Activated CD4-positive, alpha-beta T cell treated with anti-CD3 and anti-CD28 coated beads, Interleukin-2, amount 50 U/mL, for 24 hours (primary cell): ENCODE measurements around the gene CMTM7.
A peak's percentile ranks its signal among the peaks of the same experiment; 100 is the strongest.

ENCODE experiments used
- DNase-seq, 2 donors: peaks; one replicate each; pipeline ENCODE4 v3.0.0-alpha.2; 2020; ENCODE audit warnings: low read depth in 1 of 2, low spot score in 1 of 2

Gene CMTM7

GRCh38 chr3:32413845-32414521 is 22.3 kb downstream of the CMTM7 start:
- DNase-seq: no peak

DNA sequence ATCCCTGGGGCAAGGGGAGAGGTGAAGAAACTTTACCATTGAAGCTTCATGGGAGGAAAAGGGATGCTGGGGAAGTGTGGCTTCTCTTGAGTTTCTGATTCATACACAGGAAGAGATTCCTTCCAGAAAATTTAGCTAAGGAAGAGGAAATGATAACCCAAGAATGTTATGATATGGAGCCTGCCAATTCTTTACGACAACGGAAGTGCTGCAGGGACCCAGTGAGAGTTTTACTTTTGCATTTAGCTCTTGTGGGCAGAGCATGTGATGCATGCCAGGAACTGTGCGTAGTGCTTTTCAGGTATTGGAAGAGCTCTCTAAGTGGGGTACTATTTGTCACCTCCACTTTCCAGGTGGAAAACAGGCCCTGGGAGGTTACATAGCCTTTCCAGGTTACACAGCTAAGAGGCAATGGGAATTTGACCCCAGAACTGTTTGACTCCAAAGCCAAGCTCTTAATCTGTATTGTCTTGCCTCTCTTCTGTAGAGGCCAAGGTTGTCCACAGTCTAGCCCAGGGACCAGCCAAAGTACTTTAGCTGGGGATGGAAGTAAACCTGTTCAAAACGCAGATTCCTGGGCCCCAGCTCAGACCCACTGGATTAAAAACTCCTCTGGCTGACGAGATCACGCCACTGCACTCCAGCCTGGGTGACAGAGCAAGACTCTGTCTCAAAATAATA is 23.0 kb downstream of the CMTM7 start:
- no peak for DNase-seq

- no peak for DNase-seq
These were observed 28.1 kb downstream of the CMTM7 start for GRCh38 chr3:32419742-32420125.

DNA sequence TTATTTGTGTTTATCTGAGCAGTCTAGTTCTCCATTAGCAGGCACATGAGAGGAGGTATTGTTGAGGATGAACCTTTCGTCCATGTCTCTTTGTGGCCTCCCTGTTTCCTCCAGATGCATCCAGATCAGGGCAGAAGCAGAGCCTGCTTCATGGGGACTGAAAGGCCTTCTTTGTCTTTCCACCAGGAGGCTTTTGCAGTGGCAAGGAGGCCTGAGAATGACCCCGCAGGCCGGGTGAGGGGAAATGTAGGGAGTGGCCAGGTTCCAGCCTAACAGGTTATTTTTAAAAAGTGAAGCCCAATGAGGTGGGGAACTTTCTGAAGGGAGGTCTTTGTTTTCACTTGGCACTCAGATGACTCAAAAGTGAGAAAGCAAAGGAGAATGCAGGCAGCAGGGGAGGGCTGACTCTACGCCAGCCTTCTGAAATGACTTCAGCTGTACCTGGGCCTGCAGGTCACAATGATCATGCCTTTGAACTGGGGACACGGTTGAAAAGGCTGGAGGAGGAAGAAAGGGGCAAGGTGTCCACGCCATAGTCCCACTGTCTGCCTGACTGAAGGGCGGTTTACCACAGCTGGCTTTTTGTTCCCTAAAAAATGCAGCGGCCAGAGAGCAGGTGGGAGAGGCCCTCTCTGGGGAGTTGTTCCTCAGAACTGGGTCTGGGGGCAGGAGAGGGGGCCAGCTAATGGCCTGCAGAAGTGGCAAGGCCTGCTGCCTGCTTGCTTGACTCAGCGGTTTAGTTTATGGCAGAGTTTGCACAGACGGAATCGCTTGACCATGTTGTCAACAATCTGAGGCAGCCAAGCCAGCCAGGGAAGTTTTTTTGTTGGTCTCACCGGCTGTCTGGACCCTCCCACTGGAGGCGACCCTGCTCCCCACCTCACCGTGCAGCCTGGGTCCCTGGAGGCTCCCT is 28.7 kb downstream of the CMTM7 start:
- DNase-seq: no peak

DNA sequence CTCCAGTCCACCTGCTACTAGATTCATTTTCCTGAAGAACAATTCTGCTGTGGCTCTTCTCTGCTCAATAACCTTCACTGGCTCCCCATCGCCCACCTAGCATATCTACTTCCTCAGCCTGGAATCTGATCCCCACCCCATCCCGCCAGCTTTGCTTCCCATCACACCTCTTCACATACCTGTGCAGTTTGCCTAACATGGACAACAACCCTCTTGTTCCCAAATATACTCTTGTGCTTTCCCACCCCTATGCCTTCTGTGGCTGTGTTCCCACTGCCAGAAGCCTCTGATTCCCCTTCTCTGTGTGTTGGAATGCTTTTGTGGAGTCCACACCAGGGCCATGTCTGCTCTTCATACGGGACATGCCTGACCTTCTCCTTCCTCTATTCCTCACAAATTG is 29.5 kb downstream of the CMTM7 start:
- DNase-seq: no peak

- no peak for DNase-seq
These were observed 30.6 kb downstream of the CMTM7 start for GRCh38 chr3:32421991-32422859.

DNA sequence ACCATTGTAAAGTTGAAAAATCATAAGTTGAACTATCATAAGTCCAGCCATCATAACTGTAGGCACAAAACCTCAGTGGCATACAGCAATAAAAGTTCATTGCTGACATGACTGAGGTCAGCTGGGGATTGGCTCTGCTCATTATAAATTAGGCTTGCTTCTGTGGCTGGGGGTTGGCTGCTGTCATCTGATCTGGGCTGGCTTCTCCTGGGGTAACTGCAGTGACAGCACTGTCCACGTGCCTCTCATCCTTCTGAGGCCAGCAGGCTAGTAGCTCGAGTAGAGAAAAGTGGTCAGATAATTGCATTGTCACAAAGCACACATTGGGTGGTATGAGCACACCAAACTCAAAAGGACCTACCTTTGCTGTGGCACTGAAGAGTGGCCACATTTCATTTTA is 31.3 kb downstream of the CMTM7 start:
- DNase-seq: no peak

DNA sequence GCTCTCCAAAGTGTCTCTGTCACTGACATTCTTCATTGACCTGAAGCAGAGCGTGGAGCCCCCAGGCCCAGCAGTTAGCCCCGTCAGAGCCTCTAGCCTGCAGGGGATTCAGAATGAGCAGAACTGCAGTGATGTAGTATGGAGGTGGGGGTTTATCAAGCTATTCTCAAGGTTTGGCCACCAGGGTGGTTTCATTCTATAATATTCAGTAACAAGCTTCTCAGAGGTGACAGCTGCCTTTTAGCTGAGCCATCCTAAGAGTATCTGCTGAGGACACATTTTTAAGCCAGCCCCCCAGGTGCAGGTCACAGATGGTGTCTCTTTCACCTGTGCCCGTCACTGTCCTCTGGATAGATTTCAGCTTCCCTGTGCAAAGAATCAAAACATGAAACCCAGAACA is 31.9 kb downstream of the CMTM7 start:
- no peak for DNase-seq

- DNase-seq: no peak
These were observed 32.4 kb downstream of the CMTM7 start for GRCh38 chr3:32423956-32424557.

- DNase-seq: no peak
These were observed 33.1 kb downstream of the CMTM7 start for GRCh38 chr3:32424581-32425250.

DNA sequence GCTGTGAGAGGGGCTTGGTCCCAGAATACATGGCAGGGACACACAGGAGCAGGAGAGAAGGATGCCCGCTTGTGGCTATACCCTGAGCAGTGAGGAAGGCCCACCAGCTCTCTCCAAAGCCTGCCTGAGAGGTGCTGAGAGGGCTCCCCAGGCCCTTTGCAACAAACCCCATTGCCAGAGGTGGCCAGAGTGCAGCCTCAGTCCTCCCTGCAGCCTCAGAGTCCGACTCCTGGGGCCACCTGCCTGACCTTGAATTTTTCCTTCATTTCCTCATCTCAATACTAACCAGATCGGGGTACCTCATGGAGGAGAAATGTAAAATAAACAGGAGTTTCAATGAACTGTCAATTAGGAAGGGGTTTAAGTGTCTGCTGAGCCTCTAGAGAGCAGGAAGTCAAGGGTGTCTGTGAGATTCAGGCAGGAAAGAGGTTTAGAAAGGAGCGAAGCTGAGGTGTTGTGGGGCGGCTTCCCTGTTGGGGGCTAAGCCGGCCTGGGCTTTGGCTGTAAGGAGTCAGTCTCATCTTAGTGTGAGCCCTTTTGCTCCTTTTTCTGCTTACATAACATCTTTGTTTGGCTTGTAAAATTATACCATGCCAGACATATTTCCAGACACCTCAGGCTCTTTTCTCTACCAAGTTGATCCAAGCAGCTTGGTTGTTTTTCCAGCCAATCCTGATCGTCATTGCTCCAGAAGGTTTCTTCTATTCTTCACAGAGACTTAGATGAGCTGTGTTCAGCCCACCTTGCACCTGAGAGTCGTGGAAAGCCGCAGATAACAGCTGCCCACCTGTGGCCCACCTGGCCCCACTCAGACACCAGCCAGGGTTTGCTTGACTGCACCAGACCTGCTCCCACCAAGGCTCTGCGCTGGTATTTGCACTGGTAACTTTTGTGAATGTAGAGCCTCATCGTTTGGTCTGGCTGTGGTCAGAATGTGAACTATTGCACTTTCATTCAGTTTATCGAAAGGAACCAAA is 36.7 kb downstream of the CMTM7 start:
- DNase-seq: no peak

- DNase-seq: no peak
These were observed 39.2 kb downstream of the CMTM7 start for GRCh38 chr3:32430900-32431299.

- no peak for DNase-seq
These were observed 39.8 kb downstream of the CMTM7 start for GRCh38 chr3:32431481-32431880.

DNA sequence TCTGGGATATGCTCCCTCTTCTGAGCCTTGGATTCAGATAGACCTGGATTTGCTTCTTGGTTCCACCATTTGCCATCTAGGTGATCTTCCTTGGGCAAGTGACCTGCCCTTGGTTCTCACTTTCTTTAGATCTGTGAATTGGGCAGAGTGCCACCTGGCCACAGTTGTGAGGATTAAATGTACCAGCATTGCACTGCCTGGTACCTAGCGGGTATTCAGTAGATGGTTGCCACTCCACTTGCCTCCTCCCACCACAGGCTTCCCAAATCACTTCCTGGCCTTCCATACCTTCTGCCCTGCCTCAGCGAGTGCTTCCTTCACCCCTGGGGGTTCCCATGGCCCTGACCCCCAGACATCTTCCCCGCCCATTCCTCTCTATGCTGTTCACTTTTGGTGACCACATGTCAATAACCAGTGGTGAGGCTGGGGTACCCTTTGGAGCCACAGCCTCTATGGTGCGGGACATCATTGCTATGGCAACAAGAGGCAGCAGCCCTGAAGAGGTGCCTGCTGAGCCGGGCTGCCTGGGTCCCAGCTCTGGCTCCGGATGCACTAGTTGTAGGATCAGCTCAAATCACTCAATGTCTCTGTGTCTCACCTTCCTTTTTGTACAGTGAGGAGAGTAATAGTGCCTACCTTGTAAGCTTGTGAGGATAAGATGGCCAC is 40.5 kb downstream of the CMTM7 start:
- DNase-seq: no peak

GRCh38 chr3:32432711-32433530 is 41.3 kb downstream of the CMTM7 start:
- DNase-seq: peak in 1 of 2 donors; percentile 44

DNA sequence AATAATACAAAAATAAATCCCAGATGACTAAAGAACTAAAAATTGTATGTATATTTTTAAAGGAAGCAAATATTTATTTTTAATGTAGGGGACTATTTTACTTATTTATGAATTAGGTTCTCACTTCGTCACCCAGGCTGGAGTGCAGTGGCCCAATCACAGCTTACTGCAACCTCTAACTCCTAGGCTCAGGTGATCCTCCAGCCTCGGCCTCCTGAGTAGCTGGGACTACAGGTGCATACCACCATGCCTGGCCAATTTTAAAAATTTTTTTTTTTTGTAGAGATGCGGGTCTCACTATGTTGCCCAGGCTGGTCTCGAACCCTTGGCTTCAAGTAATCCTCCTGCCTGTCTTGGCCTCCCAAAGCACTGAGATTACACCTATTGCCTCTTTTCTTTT is 42.6 kb downstream of the CMTM7 start:
- no peak for DNase-seq
